Liver (tissue), 3 donors: ENCODE data around the gene FGG.

Source experiments
- ATF3 ChIP-seq: IDR thresholded peaks from 2 replicates; pipeline ENCODE4 v1.6.1; 2016; ENCODE audit warnings: antibody characterized with exemption
- CTCF ChIP-seq: fragments of 150-350 bp; IDR thresholded peaks from 2 replicates; pipeline ENCODE4 v1.5.1; 2017; ENCODE audit warnings: improper control_type of control experiment, low read depth, low read length; ENCODE audit not compliant: missing input control
- EGR1 ChIP-seq, 2 donors: IDR thresholded peaks; 2 replicates each; pipeline ENCODE4 v1.6.1; 2016 to 2018; ENCODE audit warnings: antibody characterized with exemption in 2 of 2, low read depth in 2 of 2
- FOXA1 ChIP-seq: IDR thresholded peaks from 2 replicates; pipeline ENCODE4 v1.6.1; 2016; ENCODE audit warnings: antibody characterized with exemption
- FOXA2 ChIP-seq: IDR thresholded peaks from 2 replicates; pipeline ENCODE4 v1.6.1; 2016; ENCODE audit warnings: antibody characterized with exemption
- GABPA ChIP-seq, 2 donors: IDR thresholded peaks in 1 of 2; conservative IDR thresholded peaks in 1 of 2; 2 replicates each; pipeline ENCODE4 v1.6.1; 2016; ENCODE audit warnings: antibody characterized with exemption in 2 of 2, mild to moderate bottlenecking in 1 of 2, moderate library complexity in 1 of 2
- HNF4A ChIP-seq, 2 donors: conservative IDR thresholded peaks; 2 replicates each; pipeline ENCODE4 v1.6.1; 2016; ENCODE audit warnings: antibody characterized with exemption in 2 of 2, mild to moderate bottlenecking in 2 of 2
- MAX ChIP-seq: IDR thresholded peaks from 2 replicates; pipeline ENCODE4 v1.6.1; 2016; ENCODE audit warnings: antibody characterized with exemption
- RAD21 ChIP-seq, 2 donors: IDR thresholded peaks; 2 replicates each; pipeline ENCODE4 v1.6.1; 2016; ENCODE audit warnings: antibody characterized with exemption in 2 of 2, mild to moderate bottlenecking in 2 of 2
- REST ChIP-seq: IDR thresholded peaks from 2 replicates; pipeline ENCODE4 v1.6.1; 2016; ENCODE audit warnings: antibody characterized with exemption, mild to moderate bottlenecking
- RXRA ChIP-seq, 2 donors: IDR thresholded peaks; 2 replicates each; pipeline ENCODE4 v1.6.1; 2017 to 2018; ENCODE audit warnings: antibody characterized with exemption in 2 of 2, mild to moderate bottlenecking in 1 of 2
- SP1 ChIP-seq: IDR thresholded peaks from 2 replicates; pipeline ENCODE4 v1.6.1; 2018; ENCODE audit warnings: antibody characterized with exemption, mild to moderate bottlenecking
- TAF1 ChIP-seq: conservative IDR thresholded peaks from 2 replicates; pipeline ENCODE4 v1.6.1; 2016; ENCODE audit warnings: antibody characterized with exemption, mild to moderate bottlenecking
- YY1 ChIP-seq: IDR thresholded peaks from 2 replicates; pipeline ENCODE4 v1.6.1; 2016; ENCODE audit warnings: antibody characterized with exemption, mild to moderate bottlenecking
- donor health status: healthy.
- donor health status: healthy.

GRCh38 chr4:154625971-154626370 lies 13.5 kb upstream of the FGG start:
- TF ChIP-seq TAF1 (no peak), ATF3 (no peak), GABPA (IDR thresholded peaks at IDR 0.05 in 1 of 2, conservative IDR thresholded peaks at IDR 0.05 in 1 of 2) (no peak), CTCF (no peak), EGR1 (IDR thresholded peaks at IDR 0.05; ENCODE audit: low read depth in 2 of 2) (no peak), MAX (no peak), REST (no peak), SP1 (no peak), RAD21 (IDR thresholded peaks at IDR 0.05) (no peak), FOXA1 (no peak), YY1 (no peak), FOXA2 (no peak), HNF4A (conservative IDR thresholded peaks at IDR 0.05) (no peak), RXRA (IDR thresholded peaks at IDR 0.05) (no peak)
